K562 (cell line): ENCODE data around the gene SLC4A9. TPM values are rescaled to one million over a fixed set of nuclear protein-coding genes. Genes with fewer than 3 reads are reported as not detected.

Source experiments
- CHD1 ChIP-seq: fragments of 200-600 bp; sonication (generic); IDR thresholded peaks from one replicate; pipeline ENCODE4 v1.6.1; 2012; ENCODE audit warnings: mild to moderate bottlenecking, moderate library complexity, low read length, inconsistent platforms
- HDAC6 ChIP-seq: IDR thresholded peaks from 2 replicates; pipeline ENCODE4 v1.6.1; 2012; ENCODE audit warnings: low read depth, mild to moderate bottlenecking, control low read depth, inconsistent platforms, low read length, moderate library complexity
- ILK ChIP-seq: fragments of 450-650 bp; IDR thresholded peaks from 2 replicates; pipeline ENCODE4 v1.6.1; 2016; ENCODE audit warnings: missing genetic modification characterization, low read depth, mild to moderate bottlenecking, missing compliant biosample characterization, moderate library complexity, borderline replicate concordance
- JUNB ChIP-seq: fragments of 450-650 bp; formaldehyde crosslinking; conservative IDR thresholded peaks from 2 replicates; pipeline ENCODE4 v1.4.0; 2020; ENCODE audit warnings: mild to moderate bottlenecking
- KDM5B ChIP-seq: fragments of 200-600 bp; sonication (generic); IDR thresholded peaks from 2 replicates; pipeline ENCODE4 v1.6.1; 2012; ENCODE audit warnings: low read depth, mild to moderate bottlenecking, moderate library complexity, low read length, control low read depth, inconsistent platforms; ENCODE audit not compliant: insufficient replicate concordance
- MCM7 ChIP-seq, 2 experiments: fragments of 450-650 bp; IDR thresholded peaks; 2 replicates each; pipeline ENCODE4 v1.6.1; 2016 to 2018
- NCOA4 ChIP-seq: fragments of 450-650 bp; IDR thresholded peaks from 2 replicates; pipeline ENCODE4 v1.6.1; 2018; ENCODE audit warnings: mild to moderate bottlenecking; ENCODE audit not compliant: partially characterized antibody
- RAD21 ChIP-seq, 2 experiments: fragments of 250-450 bp in 1 of 2; fragments of 450-650 bp in 1 of 2; sonication (Bioruptor Pico) in 1 of 2; formaldehyde crosslinking in 1 of 2; IDR thresholded peaks in 1 of 2; conservative IDR thresholded peaks in 1 of 2; 2 replicates each; pipeline versions ENCODE4 v1.4.0 to v1.8.0; 2020 to 2022; ENCODE audit warnings: mild to moderate bottlenecking in 2 of 2, moderate library complexity in 1 of 2
- ZNF282 ChIP-seq: sonication (generic); formaldehyde crosslinking; IDR thresholded peaks from 2 replicates; pipeline ENCODE4 v1.8.1; 2023; ENCODE audit warnings: missing genetic modification reagents
- ZNF785 ChIP-seq: fragments of 250-450 bp; sonication (Bioruptor Pico); IDR thresholded peaks from 2 replicates; pipeline ENCODE4 v1.4.0; 2020; ENCODE audit warnings: mild to moderate bottlenecking
- polyA plus RNA-seq, 8 experiments: library from polyadenylated mRNA; depleted of rRNA in 4 of 8; stranded (reverse) in 5 of 8; unstranded in 3 of 8; fragments of >200 nt; fragmentation: Nextera tagmentation in 2 of 8; fragmentation: Illumina TruSeq in 1 of 8; extraction: Ambion mirVana in 2 of 8; extraction: Trizol in 1 of 8; gene quantifications; 2 replicates each; pipeline versions ENCODE4 v1.2.1 to v1.2.3, GENCODE V29; 2011 to 2014; ENCODE audit warnings: inconsistent platforms in 1 of 8, missing spikeins in 1 of 8
- total RNA-seq, 7 experiments: library from RNA; depleted of rRNA in 6 of 7; stranded (reverse); fragments of >200 nt in 6 of 7; fragmentation: Illumina TruSeq in 2 of 7; extraction: Trizol in 2 of 7; gene quantifications; 2 replicates each; pipeline versions ENCODE4 v1.2.1 to v1.2.3, GENCODE V29; 2011 to 2021; ENCODE audit warnings: low replicate concordance in 1 of 7
- TF ChIP-seq, protein P1 (sequence below): fragments of 250-450 bp; sonication (Bioruptor Pico); IDR thresholded peaks from 2 replicates; pipeline ENCODE4 v1.8.0; 2021; ENCODE audit warnings: borderline replicate concordance, mild to moderate bottlenecking, moderate library complexity; ENCODE audit not compliant: poor library complexity, severe bottlenecking
- TF ChIP-seq, protein P2 (sequence below): IDR thresholded peaks from 2 replicates; pipeline ENCODE4 v1.6.1; 2014; ENCODE audit warnings: antibody characterized with exemption
- TF ChIP-seq, protein P3 (sequence below): fragments of 450-650 bp; IDR thresholded peaks from 2 replicates; pipeline ENCODE4 v1.6.1; 2016; ENCODE audit warnings: low read depth, mild to moderate bottlenecking, moderate library complexity
- TF ChIP-seq, protein P4 (sequence below): fragments of 450-650 bp; IDR thresholded peaks from 2 replicates; pipeline ENCODE4 v1.6.1; 2016; ENCODE audit warnings: mild to moderate bottlenecking

The SLC4A9 gene
- total and polyA plus RNA-seq, 9 of the 15 experiments (the other 6 are each of a cell fraction or from before 2014, with no cell fraction given) = 0.05 to 0.13 TPM; not detected in 7

DNA sequence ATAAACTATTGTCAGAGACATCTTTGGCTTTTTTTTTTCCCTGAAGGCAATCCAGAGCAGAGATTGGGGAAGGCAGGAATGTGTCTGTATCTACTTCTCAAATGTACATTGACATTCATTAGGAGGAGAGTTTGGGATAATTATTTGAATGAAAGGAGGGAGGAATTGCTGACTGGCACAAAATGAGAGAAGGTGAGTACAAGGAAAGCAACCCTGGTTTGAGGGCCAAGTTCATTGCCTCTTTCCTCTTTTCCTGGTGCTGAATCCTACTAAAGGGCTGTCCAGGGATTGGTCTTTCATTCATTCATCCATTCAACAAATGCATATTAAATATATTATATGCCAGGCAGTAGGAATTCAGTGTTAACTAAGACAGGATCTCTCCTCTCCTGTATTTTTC, 22.9 kb downstream of the SLC4A9 start (continued):
- TF ChIP-seq, protein P1, sequence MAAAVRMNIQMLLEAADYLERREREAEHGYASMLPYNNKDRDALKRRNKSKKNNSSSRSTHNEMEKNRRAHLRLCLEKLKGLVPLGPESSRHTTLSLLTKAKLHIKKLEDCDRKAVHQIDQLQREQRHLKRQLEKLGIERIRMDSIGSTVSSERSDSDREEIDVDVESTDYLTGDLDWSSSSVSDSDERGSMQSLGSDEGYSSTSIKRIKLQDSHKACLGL (CRISPR knock-in tag) = no peak
- TF ChIP-seq ZNF282 (CRISPR knock-in tag) = no peak
- no peak for TF ChIP-seq CHD1
- no peak for TF ChIP-seq MCM7 (IDR thresholded peaks at IDR 0.05)
- TF ChIP-seq RAD21 (CRISPR knock-in tag; conservative IDR thresholded peaks at IDR 0.05 in 1 of 2, IDR thresholded peaks at IDR 0.05 in 1 of 2) = no peak
- no peak for TF ChIP-seq JUNB
- no peak for TF ChIP-seq ILK (tag)
- TF ChIP-seq NCOA4 = no peak
- TF ChIP-seq ZNF785 (CRISPR knock-in tag) = no peak
- TF ChIP-seq, protein P2, sequence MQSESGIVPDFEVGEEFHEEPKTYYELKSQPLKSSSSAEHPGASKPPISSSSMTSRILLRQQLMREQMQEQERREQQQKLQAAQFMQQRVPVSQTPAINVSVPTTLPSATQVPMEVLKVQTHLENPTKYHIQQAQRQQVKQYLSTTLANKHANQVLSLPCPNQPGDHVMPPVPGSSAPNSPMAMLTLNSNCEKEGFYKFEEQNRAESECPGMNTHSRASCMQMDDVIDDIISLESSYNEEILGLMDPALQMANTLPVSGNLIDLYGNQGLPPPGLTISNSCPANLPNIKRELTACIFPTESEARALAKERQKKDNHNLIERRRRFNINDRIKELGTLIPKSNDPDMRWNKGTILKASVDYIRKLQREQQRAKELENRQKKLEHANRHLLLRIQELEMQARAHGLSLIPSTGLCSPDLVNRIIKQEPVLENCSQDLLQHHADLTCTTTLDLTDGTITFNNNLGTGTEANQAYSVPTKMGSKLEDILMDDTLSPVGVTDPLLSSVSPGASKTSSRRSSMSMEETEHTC = no peak
- TF ChIP-seq HDAC6 = no peak
- no peak for TF ChIP-seq KDM5B
- TF ChIP-seq, protein P3, sequence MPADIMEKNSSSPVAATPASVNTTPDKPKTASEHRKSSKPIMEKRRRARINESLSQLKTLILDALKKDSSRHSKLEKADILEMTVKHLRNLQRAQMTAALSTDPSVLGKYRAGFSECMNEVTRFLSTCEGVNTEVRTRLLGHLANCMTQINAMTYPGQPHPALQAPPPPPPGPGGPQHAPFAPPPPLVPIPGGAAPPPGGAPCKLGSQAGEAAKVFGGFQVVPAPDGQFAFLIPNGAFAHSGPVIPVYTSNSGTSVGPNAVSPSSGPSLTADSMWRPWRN = no peak
- TF ChIP-seq, protein P4, sequence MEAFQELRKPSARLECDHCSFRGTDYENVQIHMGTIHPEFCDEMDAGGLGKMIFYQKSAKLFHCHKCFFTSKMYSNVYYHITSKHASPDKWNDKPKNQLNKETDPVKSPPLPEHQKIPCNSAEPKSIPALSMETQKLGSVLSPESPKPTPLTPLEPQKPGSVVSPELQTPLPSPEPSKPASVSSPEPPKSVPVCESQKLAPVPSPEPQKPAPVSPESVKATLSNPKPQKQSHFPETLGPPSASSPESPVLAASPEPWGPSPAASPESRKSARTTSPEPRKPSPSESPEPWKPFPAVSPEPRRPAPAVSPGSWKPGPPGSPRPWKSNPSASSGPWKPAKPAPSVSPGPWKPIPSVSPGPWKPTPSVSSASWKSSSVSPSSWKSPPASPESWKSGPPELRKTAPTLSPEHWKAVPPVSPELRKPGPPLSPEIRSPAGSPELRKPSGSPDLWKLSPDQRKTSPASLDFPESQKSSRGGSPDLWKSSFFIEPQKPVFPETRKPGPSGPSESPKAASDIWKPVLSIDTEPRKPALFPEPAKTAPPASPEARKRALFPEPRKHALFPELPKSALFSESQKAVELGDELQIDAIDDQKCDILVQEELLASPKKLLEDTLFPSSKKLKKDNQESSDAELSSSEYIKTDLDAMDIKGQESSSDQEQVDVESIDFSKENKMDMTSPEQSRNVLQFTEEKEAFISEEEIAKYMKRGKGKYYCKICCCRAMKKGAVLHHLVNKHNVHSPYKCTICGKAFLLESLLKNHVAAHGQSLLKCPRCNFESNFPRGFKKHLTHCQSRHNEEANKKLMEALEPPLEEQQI = no peak
